Astrocyte of the spinal cord (primary cell): ENCODE measurements around the gene SEC24D.

Experiments
- DNase-seq: peaks from one replicate; pipeline ENCODE4 v3.0.0; 2011; ENCODE audit warnings: low read depth, low spot score
- H3K4me3 ChIP-seq: 2 replicates; pipeline ENCODE4 v1.5.1; 2011; ENCODE audit warnings: low read depth, mild to moderate bottlenecking, low read length, moderate library complexity
- in situ Hi-C: cut with HindIII; loops from 2 replicates; pipeline ENCODE4 v1.10.0; 2017; ENCODE audit warnings: low sequenced_read_pairs
- TF ChIP-seq, protein P1 (sequence below): IDR thresholded peaks from 2 replicates; pipeline ENCODE4 v1.5.1; 2012; ENCODE audit warnings: low read depth, mild to moderate bottlenecking, low read length, inconsistent platforms

The SEC24D gene

DNA sequence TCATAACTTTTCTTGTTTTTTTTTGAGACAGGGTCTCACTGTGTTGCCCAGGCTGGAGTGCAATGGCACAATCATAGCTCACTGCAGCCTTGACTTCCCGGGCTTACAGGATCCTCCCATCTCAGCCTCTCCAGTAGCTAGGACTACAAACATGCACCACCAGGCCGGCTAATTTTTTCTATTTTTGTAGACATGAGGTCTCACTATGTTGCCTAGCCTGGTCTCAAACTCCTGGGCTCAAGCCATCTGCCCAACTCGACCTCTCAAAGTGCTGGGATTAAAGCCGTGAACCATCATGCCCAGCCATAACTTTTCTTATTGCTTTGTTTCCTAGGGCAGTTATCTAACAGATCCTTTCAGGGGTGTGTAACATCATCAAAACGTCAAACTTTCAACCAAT lies 11.8 kb downstream of the SEC24D start:
- no peak for DNase-seq
- in situ Hi-C loops, result no loop called here
- TF ChIP-seq, protein P1, sequence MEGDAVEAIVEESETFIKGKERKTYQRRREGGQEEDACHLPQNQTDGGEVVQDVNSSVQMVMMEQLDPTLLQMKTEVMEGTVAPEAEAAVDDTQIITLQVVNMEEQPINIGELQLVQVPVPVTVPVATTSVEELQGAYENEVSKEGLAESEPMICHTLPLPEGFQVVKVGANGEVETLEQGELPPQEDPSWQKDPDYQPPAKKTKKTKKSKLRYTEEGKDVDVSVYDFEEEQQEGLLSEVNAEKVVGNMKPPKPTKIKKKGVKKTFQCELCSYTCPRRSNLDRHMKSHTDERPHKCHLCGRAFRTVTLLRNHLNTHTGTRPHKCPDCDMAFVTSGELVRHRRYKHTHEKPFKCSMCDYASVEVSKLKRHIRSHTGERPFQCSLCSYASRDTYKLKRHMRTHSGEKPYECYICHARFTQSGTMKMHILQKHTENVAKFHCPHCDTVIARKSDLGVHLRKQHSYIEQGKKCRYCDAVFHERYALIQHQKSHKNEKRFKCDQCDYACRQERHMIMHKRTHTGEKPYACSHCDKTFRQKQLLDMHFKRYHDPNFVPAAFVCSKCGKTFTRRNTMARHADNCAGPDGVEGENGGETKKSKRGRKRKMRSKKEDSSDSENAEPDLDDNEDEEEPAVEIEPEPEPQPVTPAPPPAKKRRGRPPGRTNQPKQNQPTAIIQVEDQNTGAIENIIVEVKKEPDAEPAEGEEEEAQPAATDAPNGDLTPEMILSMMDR, result no peak
- H3K4me3 ChIP-seq, result no peak overlapping the region

DNA sequence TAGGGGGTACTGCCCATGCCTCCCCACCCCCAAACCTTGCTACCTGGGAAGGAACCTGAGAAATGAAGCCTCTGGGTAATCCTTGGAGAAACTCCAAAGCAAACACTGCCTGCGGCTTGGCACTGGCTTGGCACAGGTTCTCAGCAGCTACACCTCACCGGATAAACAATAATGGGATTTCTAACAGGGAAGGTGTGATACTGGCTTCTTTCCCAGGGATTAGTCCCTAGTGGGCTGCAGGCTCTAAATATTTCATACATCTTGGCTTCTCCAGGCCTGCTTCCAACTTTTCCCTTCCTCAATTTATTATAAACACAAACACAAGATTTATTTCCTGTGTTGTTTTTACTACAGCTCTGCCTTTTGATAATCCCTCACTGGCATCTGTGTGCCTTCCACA lies 12.5 kb downstream of the SEC24D start:
- in situ Hi-C loops, result no loop called here
- H3K4me3 ChIP-seq, result no peak overlapping the region
- TF ChIP-seq, protein P1, result no peak
- DNase-seq, result no peak

DNA sequence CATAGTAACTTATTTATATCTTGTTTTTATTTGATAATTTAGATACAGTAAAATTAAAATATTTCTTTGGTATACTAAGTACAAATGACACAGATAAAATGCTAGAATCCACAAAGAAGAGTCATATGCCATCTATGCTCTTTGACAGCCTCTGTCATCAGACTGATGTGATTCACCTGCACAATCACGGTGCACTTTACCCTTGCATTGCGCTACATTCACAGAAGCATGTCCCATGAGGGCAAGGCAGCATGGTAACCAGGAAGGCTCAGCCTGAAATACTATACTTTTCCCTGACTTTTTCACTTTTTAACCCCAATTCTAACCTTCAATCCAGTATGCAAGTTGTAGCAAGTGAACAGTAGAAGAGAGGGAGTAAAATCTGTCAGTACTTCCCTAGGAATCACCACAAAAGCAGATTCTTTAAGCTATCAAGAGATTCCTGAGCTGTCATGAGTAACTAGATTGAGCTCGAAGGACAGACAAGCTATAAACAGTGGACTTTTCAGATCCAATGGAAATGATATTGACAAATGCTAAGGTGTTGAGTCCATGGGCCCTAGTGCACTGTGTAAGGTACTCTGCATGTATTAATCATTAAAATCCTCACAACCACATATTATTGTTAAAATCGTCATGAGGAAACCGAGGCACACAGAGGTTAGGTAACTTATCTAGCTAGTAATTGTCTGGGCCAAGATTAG lies 14.2 kb downstream of the SEC24D start:
- DNase-seq, result no peak
- in situ Hi-C loops, result no loop called here
- TF ChIP-seq, protein P1, result no peak
- H3K4me3 ChIP-seq, result no peak overlapping the region

DNA sequence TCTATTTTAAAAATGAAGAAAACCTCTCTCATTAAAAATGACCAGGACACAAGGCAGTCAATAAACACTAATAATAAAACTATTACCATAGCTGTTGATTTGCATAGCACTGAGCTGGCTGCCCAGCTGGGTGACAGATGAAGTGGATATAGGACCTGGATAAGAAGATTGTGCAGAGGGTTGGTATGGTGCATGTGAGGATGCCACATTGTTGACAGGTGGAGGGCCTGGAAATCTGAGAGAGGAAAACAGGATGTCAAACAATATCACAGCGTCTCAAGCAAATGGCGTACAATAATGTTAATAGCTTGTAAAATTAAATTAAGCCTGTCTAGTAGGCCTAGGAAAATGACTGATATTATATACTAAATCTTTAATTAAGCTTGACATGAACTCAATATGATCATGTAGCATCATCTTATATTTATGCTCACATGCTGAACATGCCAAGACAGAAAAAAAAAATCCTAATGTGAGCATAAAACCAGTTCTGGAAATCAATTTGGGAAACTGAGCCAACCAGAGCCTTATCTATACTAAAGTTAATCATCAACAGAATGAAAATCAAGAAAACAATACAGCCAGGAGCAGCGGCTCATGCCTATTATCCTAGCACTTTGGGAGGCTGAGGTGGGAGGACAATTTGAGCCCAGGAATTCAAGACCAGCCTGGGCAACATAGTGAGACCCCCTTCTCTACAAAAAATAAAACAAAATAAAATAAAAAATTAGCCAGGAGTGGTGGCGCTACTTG lies 18.6 kb downstream of the SEC24D start:
- in situ Hi-C loops, result no loop called here
- TF ChIP-seq, protein P1, result no peak
- DNase-seq, result no peak
- H3K4me3 ChIP-seq, result no peak overlapping the region

DNA sequence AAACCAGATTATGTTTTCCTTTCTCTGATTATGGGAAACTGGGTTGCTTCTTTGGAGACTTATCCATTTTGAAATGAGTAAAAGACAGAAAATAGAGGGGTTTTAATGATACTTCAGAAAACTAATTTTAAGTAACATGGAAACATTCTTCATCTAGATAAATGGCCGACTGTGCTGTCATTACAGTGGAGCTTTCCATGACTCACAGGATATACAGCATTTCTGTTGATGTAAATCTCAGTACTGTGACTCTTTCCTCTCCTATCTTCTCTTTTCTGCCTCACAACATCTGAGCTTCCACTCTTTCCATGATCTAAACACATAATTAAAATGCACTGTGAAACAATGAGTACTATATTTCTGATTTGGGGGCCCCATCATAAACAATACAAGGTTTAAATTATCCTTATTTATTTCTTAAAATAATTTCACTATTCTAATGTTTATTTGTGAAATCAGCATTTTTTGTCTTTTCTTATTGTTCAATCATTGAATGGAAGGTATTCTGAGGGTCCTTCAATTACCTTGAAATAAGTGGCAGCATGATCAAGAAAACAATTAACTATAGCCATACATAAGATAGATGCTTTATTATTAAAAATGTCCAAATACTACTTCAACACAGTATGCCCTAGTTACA lies 19.3 kb downstream of the SEC24D start:
- H3K4me3 ChIP-seq, result no peak overlapping the region
- peak; percentile 30 for DNase-seq
- in situ Hi-C loops, result no loop called here
- TF ChIP-seq, protein P1, result no peak

DNA sequence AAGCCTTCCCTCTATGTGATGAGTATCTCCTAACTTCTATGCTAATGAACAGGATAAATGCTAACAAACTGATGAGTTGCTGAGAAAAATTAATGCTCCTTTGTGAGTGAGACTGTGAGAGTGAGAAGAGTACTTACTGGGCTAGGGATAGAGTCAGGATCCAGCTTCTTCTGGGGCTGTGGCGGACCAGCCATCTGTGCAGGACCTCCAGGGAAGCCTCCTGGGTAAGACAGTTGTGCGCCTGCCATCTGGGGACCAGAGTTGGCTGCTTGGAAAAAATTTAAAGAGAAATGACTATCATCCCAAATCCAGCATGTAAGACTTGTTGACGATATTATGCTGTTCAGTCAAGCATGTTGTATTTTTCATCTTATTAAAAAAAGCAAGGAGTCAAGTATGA lies 21.0 kb downstream of the SEC24D start:
- DNase-seq, result no peak
- no peak overlapping the region for H3K4me3 ChIP-seq
- in situ Hi-C loops, result no loop called here
- TF ChIP-seq, protein P1, result no peak
